WTC11 (cell line): Measurements from ENCODE around the gene PDIA2. TPM values are rescaled to one million over a fixed set of nuclear protein-coding genes. Genes with fewer than 3 reads are reported as not detected.

Experiments used
- ATAC-seq: fragments of 200-7000 bp; cut with Tn5 transposase; 2 replicates; pipeline ENCODE4 v1.10.0; 2021; ENCODE audit warnings: mild to moderate bottlenecking, moderate library complexity
- CTCF ChIA-PET: fragments of 300-600 bp; sonication (Branson Sonifier 250); formaldehyde crosslinking; loops from one replicate; lab custom pipeline; 2021; ENCODE audit warnings: antibody characterized with exemption; lab: Charles Lee
- POLR2A ChIA-PET: fragments of 350-600 bp; sonication (Branson Sonifier 250); formaldehyde crosslinking; loops from one replicate; lab custom pipeline; 2021; ENCODE audit warnings: antibody characterized with exemption; lab: Charles Lee
- DNase-seq: peaks from one replicate; pipeline ENCODE4 v3.0.0; 2021; ENCODE audit warnings: low spot score
- H3K27ac Mint-ChIP-seq: 2 replicates; pipeline ENCODE4 v1.8.0; 2021; ENCODE audit warnings: mixed read lengths
- H3K27me3 Mint-ChIP-seq: 2 replicates; pipeline ENCODE4 v1.8.0; 2021; ENCODE audit warnings: low read depth, mild to moderate bottlenecking, moderate library complexity, mixed read lengths
- H3K36me3 Mint-ChIP-seq: 2 replicates; pipeline ENCODE4 v1.8.0; 2021; ENCODE audit warnings: mixed read lengths
- H3K4me1 Mint-ChIP-seq: 2 replicates; pipeline ENCODE4 v1.8.0; 2022; ENCODE audit warnings: mixed read lengths
- H3K4me3 Mint-ChIP-seq: 2 replicates; pipeline ENCODE4 v1.8.0; 2021; ENCODE audit warnings: mild to moderate bottlenecking, moderate library complexity, mixed read lengths
- H3K9me3 Mint-ChIP-seq: 2 replicates; pipeline ENCODE4 v1.8.0; 2021; ENCODE audit warnings: mixed read lengths
- CBFB ChIP-seq: sonication (generic); formaldehyde crosslinking; IDR thresholded peaks from 2 replicates; pipeline ENCODE4 v1.8.1; 2022; ENCODE audit warnings: mild to moderate bottlenecking, low read depth, missing genetic modification reagents
- CREB1 ChIP-seq: sonication (generic); formaldehyde crosslinking; IDR thresholded peaks from 2 replicates; pipeline ENCODE4 v1.8.0; 2023; ENCODE audit warnings: mild to moderate bottlenecking, missing genetic modification reagents
- ESRRA ChIP-seq: sonication (generic); formaldehyde crosslinking; IDR thresholded peaks from 2 replicates; pipeline ENCODE4 v1.8.1; 2022; ENCODE audit warnings: mild to moderate bottlenecking, missing genetic modification reagents, borderline replicate concordance
- NR1H2 ChIP-seq: sonication (generic); formaldehyde crosslinking; IDR thresholded peaks from 2 replicates; pipeline ENCODE4 v1.9.0; 2021; ENCODE audit warnings: mild to moderate bottlenecking, moderate library complexity, missing genetic modification reagents
- TEAD4 ChIP-seq: sonication (generic); formaldehyde crosslinking; IDR thresholded peaks from 2 replicates; pipeline ENCODE4 v1.8.0; 2022; ENCODE audit warnings: mild to moderate bottlenecking, missing genetic modification reagents
- ZBTB21 ChIP-seq: sonication (generic); formaldehyde crosslinking; IDR thresholded peaks from 2 replicates; pipeline ENCODE4 v1.8.1; 2023; ENCODE audit warnings: mild to moderate bottlenecking, missing genetic modification reagents, borderline replicate concordance
- ZNF121 ChIP-seq: sonication (generic); formaldehyde crosslinking; IDR thresholded peaks from 2 replicates; pipeline ENCODE4 v1.8.0; 2023; ENCODE audit warnings: missing genetic modification reagents
- ZNF232 ChIP-seq: sonication (generic); formaldehyde crosslinking; IDR thresholded peaks from 2 replicates; pipeline ENCODE4 v1.8.0; 2022; ENCODE audit warnings: mild to moderate bottlenecking, missing genetic modification reagents
- ZNF423 ChIP-seq: fragments of 250-450 bp; sonication (Bioruptor Pico); IDR thresholded peaks from 2 replicates; pipeline ENCODE4 v2.1.2; 2022; ENCODE audit warnings: mild to moderate bottlenecking, moderate library complexity
- total RNA-seq: library from RNA; stranded (reverse); gene quantifications from 3 replicates; pipeline ENCODE4 v1.2.3, GENCODE V29; 2021
- TF ChIP-seq, protein P1 (sequence below): fragments of 250-450 bp; sonication (Bioruptor Pico); conservative IDR thresholded peaks from 2 replicates; pipeline ENCODE4 v1.9.0; 2021; ENCODE audit warnings: mild to moderate bottlenecking
- TF ChIP-seq, protein P2 (sequence below): sonication (generic); formaldehyde crosslinking; IDR thresholded peaks from 2 replicates; pipeline ENCODE4 v1.8.0; 2022; ENCODE audit warnings: mild to moderate bottlenecking, missing genetic modification reagents
- TF ChIP-seq, protein P3 (sequence below): sonication (generic); formaldehyde crosslinking; conservative IDR thresholded peaks from 2 replicates; pipeline ENCODE4 v1.8.1; 2023; ENCODE audit warnings: mild to moderate bottlenecking, low read depth, missing genetic modification reagents, moderate library complexity
- TF ChIP-seq, protein P4 (sequence below): sonication (generic); formaldehyde crosslinking; IDR thresholded peaks from 2 replicates; pipeline ENCODE4 v1.8.0; 2022; ENCODE audit warnings: mild to moderate bottlenecking, missing genetic modification reagents
- TF ChIP-seq, protein P5 (sequence below): sonication (generic); formaldehyde crosslinking; IDR thresholded peaks from 2 replicates; pipeline ENCODE4 v1.8.0; 2023; ENCODE audit warnings: missing genetic modification reagents

PDIA2 gene
- total RNA-seq, 1 experiment from 2014 or later = 2.4 TPM

DNA sequence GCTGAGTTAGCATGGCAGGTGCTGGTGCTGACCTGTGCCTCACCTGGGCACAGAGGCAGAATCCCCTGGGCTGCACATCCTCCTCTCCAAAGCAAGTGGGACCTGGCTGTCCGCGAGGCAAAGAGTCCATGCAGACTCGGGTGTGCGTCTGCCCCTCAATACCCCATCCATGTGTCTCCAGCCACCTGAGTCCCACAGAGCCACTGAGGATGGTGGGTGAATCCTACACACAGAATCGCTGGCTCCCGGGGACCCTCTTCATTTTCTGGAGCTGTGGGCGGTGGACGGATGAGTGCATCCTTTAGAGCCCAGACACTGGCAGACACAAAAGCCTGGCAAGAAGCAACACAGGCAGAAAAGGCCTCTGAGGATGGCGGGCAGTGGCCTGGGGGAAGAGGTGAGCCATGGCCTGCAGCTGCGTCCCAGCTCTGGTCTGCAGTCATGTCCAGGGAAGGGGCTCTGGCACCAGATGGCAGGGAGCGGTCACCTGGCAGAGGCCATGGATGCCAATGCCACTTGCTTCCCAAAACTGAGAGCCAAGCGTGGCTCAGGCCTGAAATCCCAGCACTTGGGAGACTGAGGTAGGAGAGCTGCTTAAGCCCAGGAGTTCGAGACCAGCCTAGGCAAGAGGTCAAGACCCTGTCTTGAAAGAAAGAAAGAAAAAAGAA lies 39.6 kb downstream of the PDIA2 start:
- H3K4me1 Mint-ChIP-seq = peaks cover 30% of the 10 kb centered on the region
- DNase-seq (no peak), ATAC-seq (no peak)
- H3K27ac Mint-ChIP-seq = peak overlapping the region; percentile 94
- ChIA-PET POLR2A (interaction anchor here (0.6 kb wide), 2 partner anchors 9 to 189 kb away, joined by 3 to 4 read pairs; no protein-coding TSS in a partner anchor), CTCF (interaction anchor here (0.8 kb wide), 1 partner anchor 30 kb away, joined by 3 read pairs; the partner anchor contains the start of gene AXIN1)
- H3K4me3 Mint-ChIP-seq = no peak overlapping the region
- H3K9me3 Mint-ChIP-seq = no peaks in the 10 kb centered on the region
- TF ChIP-seq ZNF423 (CRISPR knock-in tag) (no peak), ZNF232 (CRISPR knock-in tag) (no peak), NR1H2 (CRISPR knock-in tag) (no peak)
- TF ChIP-seq, protein P1, sequence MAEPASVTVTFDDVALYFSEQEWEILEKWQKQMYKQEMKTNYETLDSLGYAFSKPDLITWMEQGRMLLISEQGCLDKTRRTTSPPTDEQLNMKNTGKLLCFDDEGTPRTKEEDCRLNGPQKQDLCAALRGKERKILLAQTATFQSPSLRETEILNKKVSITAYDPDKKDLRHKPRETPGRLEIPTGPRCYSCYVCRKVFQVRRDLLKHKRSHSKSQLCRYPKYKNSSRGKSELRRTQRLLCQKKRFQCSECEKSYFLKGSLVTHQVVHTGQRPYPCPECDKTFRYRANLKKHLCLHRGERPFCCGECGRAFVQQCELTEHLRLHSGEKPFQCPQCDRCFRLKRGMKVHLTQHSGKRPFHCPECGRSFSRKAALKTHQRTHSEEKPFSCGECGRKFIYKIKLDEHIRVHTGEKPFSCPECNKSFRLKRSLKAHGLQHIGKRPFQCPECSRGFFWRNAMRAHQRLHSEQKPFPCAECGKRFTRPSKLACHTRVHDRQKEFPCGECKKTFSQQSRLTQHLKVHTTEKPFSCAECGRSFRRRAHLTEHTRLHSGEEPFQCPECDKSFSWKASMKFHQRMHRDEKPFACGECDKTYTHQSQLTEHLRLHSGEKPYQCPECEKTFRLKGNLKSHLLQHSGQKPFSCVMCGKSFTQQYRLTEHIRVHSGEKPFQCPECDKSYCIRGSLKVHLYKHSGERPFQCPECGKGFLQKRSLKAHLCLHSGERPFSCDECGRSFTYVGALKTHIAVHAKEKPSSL (CRISPR knock-in tag) = no peak
- H3K27me3 Mint-ChIP-seq = no peaks in the 10 kb centered on the region
- H3K36me3 Mint-ChIP-seq = peaks cover 4% of the 10 kb centered on the region; the same call in 1 of the 2 replicates

DNA sequence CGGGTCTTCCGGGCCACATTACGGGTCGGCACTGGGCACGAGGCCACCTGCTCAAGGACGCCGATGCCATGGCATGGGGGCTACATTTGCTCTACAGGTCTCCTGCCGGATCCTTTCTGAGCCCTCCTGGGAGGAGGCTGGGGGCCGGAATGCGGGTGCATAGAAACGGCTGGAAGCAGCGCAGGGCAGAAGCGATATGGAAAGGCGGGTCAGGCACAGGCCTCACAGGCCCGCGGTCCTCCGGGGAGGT lies 41.2 kb downstream of the PDIA2 start:
- CTCF ChIA-PET = interaction anchor here (0.5 to 1.1 kb wide), 2 partner anchors 29 to 1577 kb away, joined by 4 to 8 read pairs; no protein-coding TSS in a partner anchor
- Mint-ChIP-seq H3K27me3 (no peaks in the 10 kb centered on the region), H3K36me3 (peaks cover under 1% of the 10 kb centered on the region; the same call in 1 of the 2 replicates), H3K4me1 (peaks cover 19% of the 10 kb centered on the region), H3K4me3 (no peak overlapping the region), H3K9me3 (no peaks in the 10 kb centered on the region), H3K27ac (no peak overlapping the region)
- TF ChIP-seq, protein P2, sequence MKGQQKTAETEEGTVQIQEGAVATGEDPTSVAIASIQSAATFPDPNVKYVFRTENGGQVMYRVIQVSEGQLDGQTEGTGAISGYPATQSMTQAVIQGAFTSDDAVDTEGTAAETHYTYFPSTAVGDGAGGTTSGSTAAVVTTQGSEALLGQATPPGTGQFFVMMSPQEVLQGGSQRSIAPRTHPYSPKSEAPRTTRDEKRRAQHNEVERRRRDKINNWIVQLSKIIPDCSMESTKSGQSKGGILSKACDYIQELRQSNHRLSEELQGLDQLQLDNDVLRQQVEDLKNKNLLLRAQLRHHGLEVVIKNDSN (CRISPR knock-in tag) = no peak
- TF ChIP-seq, protein P1 (CRISPR knock-in tag) = no peak
- TF ChIP-seq, protein P3, sequence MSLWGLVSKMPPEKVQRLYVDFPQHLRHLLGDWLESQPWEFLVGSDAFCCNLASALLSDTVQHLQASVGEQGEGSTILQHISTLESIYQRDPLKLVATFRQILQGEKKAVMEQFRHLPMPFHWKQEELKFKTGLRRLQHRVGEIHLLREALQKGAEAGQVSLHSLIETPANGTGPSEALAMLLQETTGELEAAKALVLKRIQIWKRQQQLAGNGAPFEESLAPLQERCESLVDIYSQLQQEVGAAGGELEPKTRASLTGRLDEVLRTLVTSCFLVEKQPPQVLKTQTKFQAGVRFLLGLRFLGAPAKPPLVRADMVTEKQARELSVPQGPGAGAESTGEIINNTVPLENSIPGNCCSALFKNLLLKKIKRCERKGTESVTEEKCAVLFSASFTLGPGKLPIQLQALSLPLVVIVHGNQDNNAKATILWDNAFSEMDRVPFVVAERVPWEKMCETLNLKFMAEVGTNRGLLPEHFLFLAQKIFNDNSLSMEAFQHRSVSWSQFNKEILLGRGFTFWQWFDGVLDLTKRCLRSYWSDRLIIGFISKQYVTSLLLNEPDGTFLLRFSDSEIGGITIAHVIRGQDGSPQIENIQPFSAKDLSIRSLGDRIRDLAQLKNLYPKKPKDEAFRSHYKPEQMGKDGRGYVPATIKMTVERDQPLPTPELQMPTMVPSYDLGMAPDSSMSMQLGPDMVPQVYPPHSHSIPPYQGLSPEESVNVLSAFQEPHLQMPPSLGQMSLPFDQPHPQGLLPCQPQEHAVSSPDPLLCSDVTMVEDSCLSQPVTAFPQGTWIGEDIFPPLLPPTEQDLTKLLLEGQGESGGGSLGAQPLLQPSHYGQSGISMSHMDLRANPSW (CRISPR knock-in tag) = no peak
- TF ChIP-seq CREB1 (CRISPR knock-in tag) (no peak), CBFB (CRISPR knock-in tag) (no peak), TEAD4 (no peak), ESRRA (CRISPR knock-in tag) (no peak), ZBTB21 (CRISPR knock-in tag) (no peak), ZNF121 (CRISPR knock-in tag) (no peak)
- TF ChIP-seq, protein P4, sequence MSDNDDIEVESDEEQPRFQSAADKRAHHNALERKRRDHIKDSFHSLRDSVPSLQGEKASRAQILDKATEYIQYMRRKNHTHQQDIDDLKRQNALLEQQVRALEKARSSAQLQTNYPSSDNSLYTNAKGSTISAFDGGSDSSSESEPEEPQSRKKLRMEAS = no peak
- TF ChIP-seq, protein P5, sequence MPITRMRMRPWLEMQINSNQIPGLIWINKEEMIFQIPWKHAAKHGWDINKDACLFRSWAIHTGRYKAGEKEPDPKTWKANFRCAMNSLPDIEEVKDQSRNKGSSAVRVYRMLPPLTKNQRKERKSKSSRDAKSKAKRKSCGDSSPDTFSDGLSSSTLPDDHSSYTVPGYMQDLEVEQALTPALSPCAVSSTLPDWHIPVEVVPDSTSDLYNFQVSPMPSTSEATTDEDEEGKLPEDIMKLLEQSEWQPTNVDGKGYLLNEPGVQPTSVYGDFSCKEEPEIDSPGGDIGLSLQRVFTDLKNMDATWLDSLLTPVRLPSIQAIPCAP = no peak
- DNase-seq (no peak), ATAC-seq (no peak)
- POLR2A ChIA-PET = interaction anchor here (0.6 kb wide), 1 partner anchor 943 kb away, joined by 3 read pairs; no protein-coding TSS in a partner anchor
